OCI-LY7 (cell line): Measurements from ENCODE around the gene SOST. TPM values are rescaled to one million over a fixed set of nuclear protein-coding genes. Genes with fewer than 3 reads are reported as not detected.
A peak's percentile ranks its signal among the peaks of the same experiment; 100 is the strongest.

Experiments
- BruUV-seq: library from RNA; stranded (reverse); fragments of 400-500 nt; replicated peaks from 2 replicates; lab custom pipeline; 2021; lab: Mats Ljungman, UMichigan
- CTCF ChIA-PET: fragments of 300-600 bp; sonication (Branson Sonifier 250); formaldehyde crosslinking; loops from one replicate; lab custom pipeline; 2022; ENCODE audit warnings: antibody characterized with exemption; ENCODE audit not compliant: unreplicated experiment; lab: Charles Lee
- POLR2A ChIA-PET: fragments of 300-600 bp; sonication (Branson Sonifier 250); formaldehyde crosslinking; loops from one replicate; lab custom pipeline; 2022; ENCODE audit warnings: antibody characterized with exemption; lab: Charles Lee
- DNase-seq: peaks from one replicate; pipeline ENCODE4 v3.0.0-alpha.2; 2015; ENCODE audit warnings: low spot score
- H2AFZ ChIP-seq: fragments of 200-600 bp; sonication (generic), shearing (Covaris generic); 2 replicates; pipeline ENCODE4 v1.6.1; 2014; ENCODE audit warnings: mild to moderate bottlenecking, antibody characterized with exemption, low read length, moderate library complexity
- H3K27ac ChIP-seq: fragments of 200-600 bp; sonication (generic); 2 replicates; pipeline ENCODE4 v1.5.1; 2014; ENCODE audit warnings: mixed run types, low read depth, mild to moderate bottlenecking, moderate library complexity, low read length, inconsistent platforms; ENCODE audit not compliant: poor library complexity, severe bottlenecking
- H3K36me3 ChIP-seq: fragments of 200-600 bp; sonication (generic); 2 replicates; pipeline ENCODE4 v1.6.1; 2014; ENCODE audit warnings: mild to moderate bottlenecking, antibody characterized with exemption, low read length, moderate library complexity, mixed read lengths; ENCODE audit not compliant: insufficient read depth
- H3K4me1 ChIP-seq: fragments of 200-600 bp; sonication (generic); 2 replicates; pipeline ENCODE4 v1.5.1; 2014; ENCODE audit warnings: mild to moderate bottlenecking, low read length; ENCODE audit not compliant: insufficient read depth, poor library complexity, severe bottlenecking
- H3K4me2 ChIP-seq: fragments of 200-600 bp; sonication (generic); 2 replicates; pipeline ENCODE4 v1.6.1; 2014; ENCODE audit warnings: mild to moderate bottlenecking, low read length
- H3K4me3 ChIP-seq: fragments of 200-600 bp; sonication (generic); 2 replicates; pipeline ENCODE4 v1.5.1; 2014; ENCODE audit warnings: mild to moderate bottlenecking, low read depth, low read length; ENCODE audit not compliant: poor library complexity, severe bottlenecking
- H3K79me2 ChIP-seq: fragments of 200-600 bp; sonication (generic); 2 replicates; pipeline ENCODE4 v1.6.1; 2016; ENCODE audit warnings: low read depth, mild to moderate bottlenecking, low read length, moderate library complexity, mixed read lengths; ENCODE audit not compliant: insufficient read depth
- H3K9me2 ChIP-seq: fragments of 200-600 bp; sonication (generic); 2 replicates; pipeline ENCODE4 v1.6.1; 2016; ENCODE audit warnings: mild to moderate bottlenecking, low read length, mixed read lengths; ENCODE audit not compliant: insufficient read depth
- H3K9me3 ChIP-seq: fragments of 200-600 bp; sonication (generic); 2 replicates; pipeline ENCODE4 v1.6.1; 2014; ENCODE audit warnings: mild to moderate bottlenecking, mixed run types, low read length, mixed read lengths
- H4K20me1 ChIP-seq: fragments of 200-600 bp; sonication (generic); 2 replicates; pipeline ENCODE4 v1.6.1; 2014; ENCODE audit warnings: mild to moderate bottlenecking, antibody characterized with exemption, low read length, moderate library complexity, mixed read lengths; ENCODE audit not compliant: insufficient read depth
- EZH2phosphoT487 ChIP-seq: fragments of 200-600 bp; sonication (generic); IDR thresholded peaks from 2 replicates; pipeline ENCODE4 v1.6.1; 2018; ENCODE audit warnings: low read depth, borderline replicate concordance, mild to moderate bottlenecking, mixed run types, antibody characterized with exemption, low read length, moderate library complexity, mixed read lengths
- intact Hi-C: fragments of 100-400 bp; cut with micrococcal nuclease; formaldehyde crosslinking; loops from one replicate; pipeline ENCODE4 v1.10.0; 2022; ENCODE audit not compliant: unreplicated experiment
- total RNA-seq, 2 experiments: library from RNA; depleted of rRNA in 1 of 2; stranded (reverse); fragments of >200 nt in 1 of 2; shearing (Covaris generic) in 1 of 2; gene quantifications; 2 replicates each; pipeline ENCODE4 v1.2.3, GENCODE V29; 2014 to 2022
- TF ChIP-seq, protein P1 (sequence below): fragments of 200-600 bp; sonication (generic); conservative IDR thresholded peaks from 2 replicates; pipeline ENCODE4 v1.5.1; 2014; ENCODE audit warnings: mild to moderate bottlenecking, antibody characterized with exemption, low read length, moderate library complexity, mixed read lengths

Gene SOST
- total RNA-seq, 2 experiments from 2014 or later, result not detected

DNA sequence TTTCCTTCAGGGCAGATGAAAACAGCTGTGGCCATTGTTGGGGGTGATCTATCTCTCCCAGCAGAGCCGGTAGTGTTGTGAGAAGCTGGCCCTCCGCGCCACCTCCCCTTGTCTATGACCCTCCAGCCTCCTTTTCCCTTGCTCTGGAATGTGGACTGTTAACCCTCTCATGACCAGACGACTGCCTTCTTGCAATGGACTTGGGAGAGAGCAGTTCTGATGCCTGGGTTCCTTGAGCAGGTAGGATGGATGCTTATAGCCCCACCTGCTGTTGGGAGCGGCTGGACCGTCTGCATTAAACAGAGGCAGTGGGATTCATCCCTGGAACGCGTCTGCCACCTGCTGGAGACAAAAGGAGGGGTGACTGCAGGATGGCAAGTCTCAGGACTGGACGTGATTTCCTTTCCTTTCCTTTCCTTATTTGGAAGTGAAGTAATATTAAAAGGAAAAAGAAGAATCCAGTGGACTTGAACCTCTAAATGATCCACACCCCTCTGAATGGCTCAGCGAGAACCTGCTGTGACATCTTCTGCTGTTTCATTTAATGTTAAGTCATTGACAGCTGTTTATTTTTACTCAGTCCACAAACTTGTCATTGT, 1.8 kb upstream of the SOST start:
- Histone ChIP-seq H3K4me3 (no peak overlapping the region), H2AFZ (no peak overlapping the region), H4K20me1 (no peaks in the 10 kb centered on the region), H3K79me2 (no peaks in the 10 kb centered on the region), H3K36me3 (no peaks in the 10 kb centered on the region), H3K9me3 (no peaks in the 10 kb centered on the region), H3K4me2 (no peak overlapping the region), H3K9me2 (no peaks in the 10 kb centered on the region), H3K4me1 (no peaks in the 10 kb centered on the region), H3K27ac (no peak overlapping the region)
- no TSS peak for BruUV-seq
- DNase-seq, result peak; percentile 86
- ChIA-PET POLR2A (no interaction called here), CTCF (interaction anchor here (1.0 to 1.4 kb wide), 2 partner anchors 65 to 183 kb away, joined by 3 to 4 read pairs; no protein-coding TSS in a partner anchor)
- TF ChIP-seq EZH2phosphoT487, result no peak
- TF ChIP-seq, protein P1, sequence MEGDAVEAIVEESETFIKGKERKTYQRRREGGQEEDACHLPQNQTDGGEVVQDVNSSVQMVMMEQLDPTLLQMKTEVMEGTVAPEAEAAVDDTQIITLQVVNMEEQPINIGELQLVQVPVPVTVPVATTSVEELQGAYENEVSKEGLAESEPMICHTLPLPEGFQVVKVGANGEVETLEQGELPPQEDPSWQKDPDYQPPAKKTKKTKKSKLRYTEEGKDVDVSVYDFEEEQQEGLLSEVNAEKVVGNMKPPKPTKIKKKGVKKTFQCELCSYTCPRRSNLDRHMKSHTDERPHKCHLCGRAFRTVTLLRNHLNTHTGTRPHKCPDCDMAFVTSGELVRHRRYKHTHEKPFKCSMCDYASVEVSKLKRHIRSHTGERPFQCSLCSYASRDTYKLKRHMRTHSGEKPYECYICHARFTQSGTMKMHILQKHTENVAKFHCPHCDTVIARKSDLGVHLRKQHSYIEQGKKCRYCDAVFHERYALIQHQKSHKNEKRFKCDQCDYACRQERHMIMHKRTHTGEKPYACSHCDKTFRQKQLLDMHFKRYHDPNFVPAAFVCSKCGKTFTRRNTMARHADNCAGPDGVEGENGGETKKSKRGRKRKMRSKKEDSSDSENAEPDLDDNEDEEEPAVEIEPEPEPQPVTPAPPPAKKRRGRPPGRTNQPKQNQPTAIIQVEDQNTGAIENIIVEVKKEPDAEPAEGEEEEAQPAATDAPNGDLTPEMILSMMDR, result peak; percentile 99
- intact Hi-C loops, result loop anchor here (1.0 kb wide), 2 partner anchors 66 to 184 kb away; no protein-coding TSS in a partner anchor

DNA sequence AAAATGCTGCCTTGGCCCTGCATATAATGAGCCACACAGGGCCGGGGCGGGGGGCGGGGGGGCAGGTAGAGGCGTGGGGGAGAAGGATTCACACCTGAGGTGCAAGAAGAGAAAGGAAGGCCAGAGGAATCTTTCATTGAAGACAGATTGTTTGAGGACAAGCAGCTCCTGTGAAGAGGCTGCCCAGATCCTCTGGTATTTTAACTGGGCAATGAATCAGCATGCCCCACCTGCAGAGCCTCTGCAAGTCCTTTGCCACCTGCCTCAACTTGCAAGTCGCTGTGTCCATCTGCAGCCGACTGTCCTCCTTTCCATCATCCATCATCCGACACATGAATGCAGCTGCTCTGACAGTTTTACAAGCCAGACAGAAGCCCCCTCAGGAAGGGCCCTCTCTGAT, 1.2 kb upstream of the SOST start:
- Histone ChIP-seq H3K4me1 (no peaks in the 10 kb centered on the region), H3K9me2 (no peaks in the 10 kb centered on the region), H3K9me3 (no peaks in the 10 kb centered on the region), H3K79me2 (no peaks in the 10 kb centered on the region), H3K27ac (no peak overlapping the region), H3K4me3 (no peak overlapping the region), H2AFZ (no peak overlapping the region), H3K36me3 (no peaks in the 10 kb centered on the region), H4K20me1 (no peaks in the 10 kb centered on the region), H3K4me2 (no peak overlapping the region)
- TF ChIP-seq, protein P1, result no peak
- no peak for TF ChIP-seq EZH2phosphoT487
- no TSS peak for BruUV-seq
- ChIA-PET POLR2A (interaction anchor here (0.7 kb wide), 1 partner anchor 132 kb away, joined by 7 read pairs; no protein-coding TSS in a partner anchor), CTCF (interaction anchor here (1.0 to 1.4 kb wide), 2 partner anchors 65 to 183 kb away, joined by 3 to 4 read pairs; no protein-coding TSS in a partner anchor)
- intact Hi-C loops, result loop anchor here (1.0 kb wide), 2 partner anchors 66 to 184 kb away; no protein-coding TSS in a partner anchor
- DNase-seq, result no peak

DNA sequence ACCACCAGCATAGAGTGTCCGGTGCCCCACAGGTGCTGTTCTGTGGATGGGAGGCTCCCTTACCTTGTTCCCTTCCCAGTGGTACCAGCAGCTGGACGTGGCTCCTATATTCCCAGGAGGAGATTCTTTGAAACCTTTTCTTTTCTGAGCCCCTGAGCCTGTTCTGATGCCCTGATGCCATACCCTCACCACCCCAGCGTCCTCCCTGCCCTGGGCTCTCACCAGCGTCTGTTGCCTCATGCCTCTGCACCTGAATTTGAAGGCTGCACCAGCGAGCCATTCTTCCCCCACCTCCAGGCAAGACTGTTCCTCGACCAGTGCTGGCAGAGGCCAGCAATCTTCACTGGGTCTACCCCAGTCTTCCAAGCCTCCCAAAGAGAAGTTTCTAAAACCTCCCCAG, 505 bp downstream of the SOST start:
- Histone ChIP-seq H3K4me2 (no peak overlapping the region), H3K4me3 (no peak overlapping the region), H2AFZ (no peak overlapping the region), H3K4me1 (no peaks in the 10 kb centered on the region), H3K36me3 (no peaks in the 10 kb centered on the region), H4K20me1 (no peaks in the 10 kb centered on the region), H3K79me2 (no peaks in the 10 kb centered on the region), H3K9me3 (no peaks in the 10 kb centered on the region), H3K27ac (no peak overlapping the region), H3K9me2 (no peaks in the 10 kb centered on the region)
- TF ChIP-seq, protein P1, result no peak
- TF ChIP-seq EZH2phosphoT487, result no peak
- CTCF ChIA-PET, result no interaction called here
- DNase-seq, result no peak
- no TSS peak for BruUV-seq
- POLR2A ChIA-PET, result no interaction called here
- intact Hi-C loops, result no loop called here
